Fibroblast of skin of scalp (primary cell): ENCODE measurements around the gene DNAH8.

Experiments
- DNase-seq: peaks from one replicate; pipeline ENCODE4 v3.0.0-alpha.2; 2013

DNAH8 gene

DNA sequence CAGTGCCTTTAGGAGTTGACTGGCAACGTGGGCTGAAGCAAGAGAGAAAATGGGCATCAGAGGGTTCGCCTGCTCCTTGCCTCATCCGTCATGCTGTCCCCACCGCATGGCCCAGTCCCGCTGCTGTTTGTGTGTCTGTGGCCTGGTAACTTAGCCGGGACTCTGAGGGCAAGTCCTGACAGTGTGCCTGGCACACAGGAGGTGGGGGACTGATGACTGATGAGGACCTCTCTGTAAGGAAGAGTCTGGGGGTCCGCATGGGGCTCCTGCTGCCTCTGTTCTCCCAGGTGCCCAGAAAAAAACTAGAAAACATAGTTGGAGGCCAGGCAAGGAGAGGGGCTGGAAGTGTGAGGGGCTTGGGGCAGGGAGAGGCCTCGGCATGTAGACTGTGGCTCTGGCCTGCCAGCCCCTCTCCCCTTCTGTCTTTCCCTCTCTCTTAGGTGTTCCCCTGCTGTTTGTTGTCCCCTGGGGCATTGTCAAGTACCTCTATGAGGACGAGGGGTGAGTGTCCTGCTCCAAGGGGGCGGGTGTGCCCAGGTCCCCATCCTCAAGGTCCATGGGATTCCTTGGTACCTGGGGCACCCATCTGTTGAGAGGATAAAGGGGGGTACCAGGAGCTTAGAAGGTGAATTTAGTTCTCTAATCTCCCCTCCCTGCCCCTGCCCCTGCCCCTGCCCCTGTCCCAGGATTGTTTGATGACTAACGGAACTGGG is 362.9 kb downstream of the DNAH8 start:
- DNase-seq = no peak

DNA sequence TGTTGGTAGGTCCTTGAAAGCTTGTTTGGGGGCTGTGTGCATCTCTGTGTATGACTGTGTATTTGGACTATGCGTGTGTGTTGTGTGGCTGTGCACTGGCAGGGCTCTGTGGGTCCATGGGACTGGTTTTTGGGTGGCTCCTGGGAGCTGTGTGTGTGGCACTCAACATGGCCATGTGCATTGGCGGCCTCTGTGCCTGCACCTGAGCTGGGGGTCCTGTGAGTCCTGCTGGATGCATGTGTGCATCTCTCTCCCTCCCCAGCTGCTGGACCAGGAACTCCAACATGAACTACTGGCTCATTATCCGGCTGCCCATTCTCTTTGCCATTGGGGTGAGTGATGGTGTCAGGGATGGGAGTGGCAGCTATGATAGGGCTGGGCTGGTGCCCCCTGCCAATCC is 363.6 kb downstream of the DNAH8 start:
- DNase-seq = no peak

DNA sequence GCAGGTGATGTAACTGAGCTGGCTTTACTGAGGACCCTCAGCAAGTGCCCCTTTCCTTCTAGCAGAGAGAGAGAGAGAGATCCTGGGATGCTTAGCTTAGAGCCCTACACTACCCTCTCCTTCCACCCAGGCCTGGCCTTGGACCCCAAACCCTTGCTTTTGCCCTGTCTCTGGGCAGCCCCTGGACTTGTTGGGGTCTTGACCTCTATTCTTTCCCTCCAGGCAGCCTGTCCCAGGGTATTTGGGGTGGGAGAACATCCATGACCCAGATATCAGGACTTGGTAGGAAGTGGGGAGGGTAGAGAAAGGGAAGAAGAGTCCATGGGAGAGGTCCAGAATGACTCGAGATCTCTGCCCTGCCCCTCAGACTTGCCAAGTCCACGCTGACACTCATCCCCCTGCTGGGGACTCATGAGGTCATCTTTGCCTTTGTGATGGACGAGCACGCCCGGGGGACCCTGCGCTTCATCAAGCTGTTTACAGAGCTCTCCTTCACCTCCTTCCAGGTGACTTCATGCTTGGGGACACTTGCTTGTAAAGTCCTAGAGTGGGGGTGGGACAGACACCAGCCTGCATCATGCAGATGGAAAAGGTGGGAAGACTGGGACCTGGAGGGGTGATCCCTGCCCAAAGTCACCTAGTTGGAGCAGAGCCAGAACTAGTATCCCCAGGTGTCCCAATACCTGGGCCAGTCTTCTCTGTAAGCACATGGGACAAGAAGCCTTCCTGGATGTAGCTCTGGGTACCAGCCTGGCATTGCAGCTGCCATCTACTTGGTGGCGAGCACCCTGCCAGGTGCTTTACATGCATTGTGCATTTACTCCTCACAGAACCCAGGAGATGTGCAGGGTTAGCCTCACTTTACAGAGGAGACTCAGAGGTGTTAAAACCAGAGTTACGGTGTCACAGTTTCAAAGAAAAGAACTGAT is 364.4 kb downstream of the DNAH8 start:
- no peak for DNase-seq
